GM19099 (cell line): ENCODE data around the gene MEGF10.

Source experiments
- POLR2A ChIP-seq: IDR thresholded peaks from 3 replicates; pipeline ENCODE4 v1.6.1; 2011; ENCODE audit warnings: low read depth; ENCODE audit not compliant: insufficient read length; ENCODE audit errors: extremely low read depth

Gene MEGF10

DNA sequence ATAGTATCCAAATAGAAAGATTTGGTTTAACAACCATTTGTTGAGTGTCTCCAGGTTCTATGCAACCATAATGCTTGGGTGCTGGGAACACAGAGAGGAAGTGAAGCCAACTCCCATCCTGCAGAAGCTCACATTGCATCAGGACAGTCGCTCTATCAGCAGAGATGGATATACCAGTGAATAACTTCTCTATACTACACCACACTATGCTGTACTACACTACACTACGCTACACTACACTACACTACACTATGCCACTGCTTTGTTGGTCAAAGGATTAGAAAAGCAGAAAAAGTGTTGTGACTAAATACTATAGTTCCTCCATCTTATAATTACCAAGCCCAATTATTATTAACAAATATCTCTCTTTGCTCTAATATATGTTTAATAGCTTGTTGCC, 137.7 kb downstream of the MEGF10 start:
- no peak for TF ChIP-seq POLR2A

DNA sequence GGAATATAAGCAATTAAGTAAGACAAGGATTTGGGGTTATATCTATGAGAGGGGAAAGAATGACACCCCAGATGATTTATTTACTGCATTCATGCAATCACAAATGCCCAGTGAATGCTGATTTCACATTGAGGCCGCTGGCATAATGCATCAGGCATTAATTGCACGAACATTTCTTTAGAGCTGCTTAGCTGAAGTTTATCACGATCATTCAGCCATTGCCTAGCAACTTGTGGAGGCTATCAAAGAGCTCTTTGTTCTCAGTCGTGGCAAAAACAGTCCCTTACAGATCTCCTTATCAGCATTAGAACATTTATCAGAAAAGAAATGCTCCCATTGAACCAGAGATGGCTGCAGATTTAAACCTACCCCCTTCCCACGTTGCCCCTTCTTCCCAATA, 138.2 kb downstream of the MEGF10 start:
- no peak for TF ChIP-seq POLR2A

DNA sequence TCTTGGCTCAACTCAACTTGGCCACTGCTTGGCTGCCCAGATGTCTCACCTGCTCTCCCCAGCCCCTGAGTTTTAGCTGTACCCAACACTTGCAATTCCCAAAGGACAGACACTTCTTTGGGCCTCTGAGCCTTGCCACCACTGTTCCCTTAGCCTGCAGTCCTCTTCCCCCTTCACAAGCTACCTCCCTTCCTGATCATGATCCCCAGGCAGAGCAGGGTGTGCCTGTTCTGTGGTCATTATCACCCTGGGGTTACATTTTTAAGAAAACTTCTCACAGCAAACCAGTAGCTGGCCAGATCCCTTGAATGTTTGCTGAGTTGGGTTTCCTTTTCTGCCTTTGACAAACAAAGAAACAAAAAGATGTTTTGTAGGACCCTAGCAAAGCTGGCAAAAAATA, 139.3 kb downstream of the MEGF10 start:
- no peak for TF ChIP-seq POLR2A

DNA sequence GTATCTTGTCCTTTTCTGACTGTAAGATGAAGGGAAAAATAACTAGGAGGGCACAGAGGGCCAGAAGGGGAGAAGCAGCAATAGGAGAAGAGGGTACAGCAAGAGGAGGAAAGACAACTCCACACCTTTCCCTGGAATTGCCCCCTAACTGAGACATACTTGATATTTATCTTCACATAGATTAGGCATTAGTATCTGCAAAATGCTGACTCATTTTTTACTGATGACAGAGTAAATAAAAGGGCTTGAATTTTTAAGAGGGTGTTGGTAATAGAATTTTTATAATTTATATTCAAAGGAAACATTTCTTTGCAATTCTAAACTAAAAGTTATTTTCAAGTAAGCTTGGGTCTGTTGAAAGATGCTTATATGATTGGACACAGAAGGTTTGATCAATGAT, 140.0 kb downstream of the MEGF10 start:
- no peak for TF ChIP-seq POLR2A

DNA sequence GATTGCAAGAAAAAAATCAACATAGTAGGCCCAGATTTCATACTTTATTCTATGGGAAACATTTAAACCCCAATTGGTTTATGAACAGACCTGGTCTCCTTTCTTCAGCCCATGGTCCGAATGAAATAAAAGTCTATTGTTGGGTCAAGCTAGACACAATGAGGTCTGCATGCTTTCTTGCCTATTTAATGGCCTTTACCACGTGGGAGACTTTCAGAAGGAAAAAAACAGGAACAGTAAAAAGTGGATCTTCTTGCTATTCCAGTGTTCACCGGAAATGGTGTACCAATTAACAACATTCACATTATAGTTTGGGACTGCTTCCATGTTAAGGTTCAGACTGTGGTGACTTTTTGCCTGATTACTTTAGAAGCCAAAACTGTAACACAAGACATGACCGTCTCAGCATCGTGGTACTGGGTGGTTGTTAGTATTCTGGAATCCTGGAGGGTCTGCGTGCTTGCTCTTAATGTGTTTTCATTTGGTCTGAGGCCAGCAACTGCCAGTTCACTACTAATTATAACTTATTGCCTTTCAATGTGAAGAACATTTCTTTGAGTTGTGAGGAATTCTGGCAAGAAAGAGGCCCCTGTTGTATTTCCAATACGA, 141.5 kb downstream of the MEGF10 start:
- TF ChIP-seq POLR2A = no peak

DNA sequence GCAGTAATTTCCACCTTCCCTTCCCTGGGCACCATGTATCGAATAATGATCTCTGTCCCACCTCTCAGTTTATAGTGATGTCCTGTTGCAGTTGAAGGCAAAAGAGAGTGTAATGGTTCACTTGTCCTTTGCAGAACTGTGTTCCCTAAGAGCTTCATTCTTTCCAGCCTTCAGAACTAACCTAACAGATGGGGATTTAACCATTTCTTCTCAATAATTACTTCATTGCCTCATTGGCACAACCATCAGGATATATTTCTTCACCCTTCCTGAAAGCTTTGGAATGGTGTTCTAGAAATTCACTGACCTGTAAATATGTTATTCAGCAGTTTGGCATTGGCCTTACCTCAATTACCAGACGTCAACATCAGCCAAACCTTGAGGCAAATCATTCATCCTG, 142.9 kb downstream of the MEGF10 start:
- TF ChIP-seq POLR2A = no peak

DNA sequence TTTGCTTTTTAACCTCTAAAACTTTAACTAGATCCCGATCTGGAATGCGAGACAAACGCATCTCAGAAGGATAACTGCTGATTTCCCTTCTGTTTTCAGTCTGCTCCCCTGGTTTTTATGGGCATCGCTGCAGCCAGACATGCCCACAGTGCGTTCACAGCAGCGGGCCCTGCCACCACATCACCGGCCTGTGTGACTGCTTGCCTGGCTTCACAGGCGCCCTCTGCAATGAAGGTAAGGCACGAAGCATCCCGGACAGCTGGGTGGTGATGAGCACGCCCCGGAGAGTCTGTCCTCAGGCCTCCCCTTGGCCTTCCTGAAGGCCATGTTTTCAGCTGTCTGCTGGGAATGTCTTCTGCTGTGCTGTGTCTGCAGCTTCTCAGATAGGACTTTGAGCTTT, 144.0 kb downstream of the MEGF10 start:
- TF ChIP-seq POLR2A = no peak

DNA sequence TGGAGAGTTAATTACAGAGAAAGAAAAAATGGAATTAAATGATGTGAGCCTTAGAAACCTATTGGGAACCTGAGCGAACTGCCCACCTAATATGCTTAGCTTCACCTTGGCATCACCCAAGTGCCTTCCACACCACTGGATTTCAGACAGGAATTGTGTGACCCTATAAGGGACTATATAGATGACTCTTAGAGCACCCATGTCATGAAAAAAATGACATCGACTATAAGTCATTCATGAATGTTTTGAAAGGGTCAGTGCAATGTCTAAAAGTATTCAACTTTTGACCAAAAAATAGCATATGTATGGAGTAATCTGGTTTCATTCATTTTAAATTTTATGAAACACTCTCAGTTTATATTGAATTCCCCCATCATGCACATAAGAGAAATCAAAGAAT, 145.2 kb downstream of the MEGF10 start:
- TF ChIP-seq POLR2A = no peak

DNA sequence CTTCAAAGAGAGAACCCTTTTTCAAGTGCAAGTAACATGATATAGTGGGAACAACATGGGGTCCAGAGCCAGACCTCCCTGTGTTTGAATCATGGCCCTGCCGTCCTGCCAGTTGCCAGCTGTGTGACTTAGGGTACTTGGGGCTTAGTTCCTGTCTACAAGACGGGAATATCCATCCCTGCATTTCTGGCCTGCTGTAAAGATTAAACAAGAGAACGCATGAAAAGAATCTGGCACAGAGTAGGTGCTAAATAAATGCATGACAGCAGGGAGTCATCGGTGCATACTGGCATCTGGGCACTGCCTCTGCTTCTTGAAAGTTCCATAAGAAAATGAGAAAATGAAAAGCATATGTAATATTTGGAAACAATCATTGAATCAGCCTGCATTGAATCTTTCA, 149.0 kb downstream of the MEGF10 start:
- no peak for TF ChIP-seq POLR2A

DNA sequence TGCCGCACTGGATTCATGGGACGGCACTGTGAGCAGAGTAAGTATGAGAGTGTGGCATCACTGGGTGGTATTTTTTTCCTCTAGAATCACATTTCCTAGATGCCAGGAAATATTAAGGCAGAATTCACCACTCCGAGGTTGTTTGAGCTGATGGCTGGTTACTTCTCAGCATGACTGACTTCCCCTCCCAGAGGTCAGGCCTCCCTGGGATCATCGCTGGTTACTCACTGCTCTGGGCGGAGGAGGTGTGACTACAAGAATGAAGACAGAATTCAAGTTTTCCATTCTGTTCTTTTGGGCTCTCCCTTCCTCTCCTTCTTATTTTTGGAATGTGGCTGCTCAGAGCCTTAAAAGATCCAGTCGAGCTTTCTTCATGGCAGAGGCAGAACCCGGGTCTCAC, 150.2 kb downstream of the MEGF10 start:
- no peak for TF ChIP-seq POLR2A

DNA sequence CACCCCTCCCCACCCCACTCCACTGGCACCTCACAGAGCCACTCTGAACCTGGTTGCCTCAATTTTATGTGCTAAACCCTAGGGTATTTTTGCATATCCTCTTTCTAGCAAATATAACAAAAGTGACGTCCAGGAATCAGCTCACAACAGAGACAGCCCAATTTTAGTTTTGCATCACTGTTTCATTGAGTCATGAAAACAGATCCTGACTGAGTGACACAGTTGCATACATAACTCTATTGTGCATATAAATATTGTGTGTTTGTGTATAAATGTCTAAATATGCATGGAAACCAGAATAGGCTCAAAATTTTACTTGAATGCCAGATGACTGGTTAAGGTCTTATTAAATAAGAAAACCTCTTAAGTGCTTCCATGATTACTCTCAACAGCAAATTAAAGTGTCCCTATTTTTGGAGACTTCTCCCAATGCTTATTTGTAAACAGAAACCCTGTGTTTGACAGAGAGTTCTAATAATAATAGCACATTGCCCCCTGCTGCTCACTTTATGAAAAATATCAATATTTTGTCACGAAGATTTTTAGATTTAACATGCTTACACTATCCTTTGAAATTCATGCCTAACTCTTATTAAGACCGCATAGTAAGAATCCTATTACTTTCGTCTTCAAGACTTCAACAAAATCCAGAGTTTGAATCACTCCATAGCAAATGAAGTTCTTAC, 151.3 kb downstream of the MEGF10 start:
- TF ChIP-seq POLR2A = no peak

DNA sequence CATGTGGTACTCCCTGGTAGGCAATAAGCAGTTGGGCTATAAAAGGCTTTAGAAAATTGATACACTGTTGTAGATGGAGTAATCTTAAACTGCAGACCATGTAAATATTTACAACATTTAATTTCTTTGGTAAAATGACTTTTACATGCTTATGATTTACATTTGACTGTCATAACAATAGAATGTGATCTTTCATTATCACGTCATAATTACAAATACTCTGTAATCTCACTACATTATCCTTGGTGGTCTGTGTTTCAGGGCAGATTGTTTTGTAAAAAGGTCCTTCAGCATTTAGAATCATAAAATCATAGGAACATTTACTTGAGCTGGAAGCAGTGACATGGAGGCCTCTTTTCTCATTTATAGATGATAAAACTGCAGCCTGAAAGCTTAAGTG, 153.6 kb downstream of the MEGF10 start:
- TF ChIP-seq POLR2A = no peak

DNA sequence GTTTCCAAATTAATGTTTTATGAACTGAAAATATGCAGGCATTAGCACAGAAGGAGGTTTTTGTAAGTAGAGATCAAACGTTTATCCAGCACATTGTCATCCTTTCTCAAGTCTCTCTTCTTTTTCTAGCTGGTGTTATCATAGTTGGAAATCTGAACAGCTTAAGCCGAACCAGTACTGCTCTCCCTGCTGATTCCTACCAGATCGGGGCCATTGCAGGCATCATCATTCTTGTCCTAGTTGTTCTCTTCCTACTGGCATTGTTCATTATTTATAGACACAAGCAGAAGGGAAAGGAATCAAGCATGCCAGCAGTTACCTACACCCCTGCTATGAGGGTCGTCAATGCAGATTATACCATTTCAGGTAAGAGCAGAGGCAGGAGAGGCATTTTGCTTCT, 154.7 kb downstream of the MEGF10 start:
- no peak for TF ChIP-seq POLR2A

DNA sequence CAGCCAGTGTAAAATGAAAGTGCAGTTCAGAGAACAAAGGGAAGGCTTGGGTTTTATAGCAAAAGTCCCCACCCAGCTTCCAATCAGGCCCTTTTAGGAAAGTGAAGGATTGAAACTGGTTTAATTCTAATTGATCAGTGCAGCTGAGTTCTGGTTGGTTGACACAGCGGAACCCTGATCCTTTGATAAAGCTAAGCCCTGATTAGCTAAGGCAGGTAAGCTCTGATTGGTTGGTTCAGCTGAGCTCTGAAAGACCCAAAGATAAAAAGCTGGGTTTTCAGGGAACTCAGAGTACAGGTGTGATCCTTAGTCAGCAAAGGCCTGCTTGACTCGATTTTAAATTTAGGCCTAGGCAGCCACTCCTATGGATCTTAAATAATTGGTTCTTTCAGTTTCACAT, 156.0 kb downstream of the MEGF10 start:
- no peak for TF ChIP-seq POLR2A

DNA sequence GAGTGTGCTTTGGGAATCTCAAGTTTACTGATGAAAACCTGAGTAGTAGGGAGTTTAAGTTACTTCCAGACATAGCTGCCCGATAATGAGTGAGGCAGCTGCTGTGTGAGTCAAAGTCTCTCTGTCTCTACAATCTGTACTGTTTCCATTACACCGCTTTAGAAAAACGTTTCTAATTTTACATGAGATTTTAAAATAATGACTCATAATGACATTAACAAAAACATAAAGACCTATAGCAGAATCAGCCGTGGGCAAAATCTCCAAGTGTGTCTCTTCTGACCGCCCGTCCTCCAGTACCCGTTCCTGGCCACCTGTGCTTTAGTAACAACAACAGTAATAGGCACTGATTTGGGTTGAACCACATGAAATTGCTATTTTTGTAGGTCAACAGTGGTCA, 157.2 kb downstream of the MEGF10 start:
- no peak for TF ChIP-seq POLR2A

DNA sequence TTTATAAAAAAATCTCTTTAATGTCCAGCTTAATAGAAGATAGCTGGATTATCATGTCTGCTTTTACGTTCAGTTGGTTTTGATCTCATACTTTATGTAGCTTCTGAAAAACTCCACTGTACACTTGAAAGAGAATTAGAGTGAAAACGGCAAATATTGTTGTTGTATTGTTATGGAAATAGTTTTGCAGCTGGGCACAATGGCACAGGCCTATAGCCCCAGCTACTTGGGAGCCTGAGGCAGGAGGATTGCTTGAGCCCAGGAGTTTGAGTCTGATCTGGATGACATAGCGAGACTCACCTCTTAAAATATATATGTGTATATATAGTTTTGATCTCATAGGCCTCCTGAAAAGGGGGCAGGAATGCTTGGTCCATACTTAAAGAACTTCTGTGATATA, 159.4 kb downstream of the MEGF10 start:
- no peak for TF ChIP-seq POLR2A

DNA sequence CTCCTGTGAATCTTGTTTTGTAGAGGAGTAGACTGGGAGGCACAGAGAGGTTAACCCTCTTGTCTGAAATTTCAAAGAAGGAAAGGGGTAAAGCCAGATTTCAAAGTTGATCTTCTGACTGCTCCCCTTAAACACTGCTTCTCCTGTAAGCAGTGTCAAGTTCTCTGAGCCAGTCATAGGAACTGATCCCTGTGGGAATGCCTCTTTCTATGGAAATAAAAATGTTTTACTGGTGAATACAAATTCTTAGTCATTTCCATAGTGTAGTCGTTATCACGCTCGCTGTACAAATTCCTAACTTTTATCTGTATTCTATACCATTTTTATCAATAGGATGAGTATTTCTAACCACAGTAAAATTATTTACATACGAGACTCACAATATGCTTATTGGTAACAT, 160.5 kb downstream of the MEGF10 start:
- TF ChIP-seq POLR2A = no peak

DNA sequence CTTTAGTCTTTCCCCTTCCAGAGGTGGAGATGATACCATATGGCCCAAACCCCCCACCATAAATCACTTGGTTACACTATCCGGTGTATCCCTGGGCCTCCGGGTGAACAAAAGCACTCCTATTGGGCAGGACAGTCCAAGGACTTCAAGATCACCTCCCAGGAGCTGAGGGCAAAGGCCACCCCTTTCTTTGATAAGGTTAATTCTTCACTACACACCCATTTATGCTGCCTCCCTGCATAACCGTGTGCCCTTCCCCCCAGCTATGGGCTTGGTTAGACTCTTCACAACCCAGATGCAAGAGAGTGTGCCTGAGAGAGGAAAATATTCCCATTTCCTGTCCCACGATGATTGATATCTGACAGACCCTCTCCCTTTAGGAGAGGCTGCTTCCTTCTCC, 162.0 kb downstream of the MEGF10 start:
- TF ChIP-seq POLR2A = no peak

DNA sequence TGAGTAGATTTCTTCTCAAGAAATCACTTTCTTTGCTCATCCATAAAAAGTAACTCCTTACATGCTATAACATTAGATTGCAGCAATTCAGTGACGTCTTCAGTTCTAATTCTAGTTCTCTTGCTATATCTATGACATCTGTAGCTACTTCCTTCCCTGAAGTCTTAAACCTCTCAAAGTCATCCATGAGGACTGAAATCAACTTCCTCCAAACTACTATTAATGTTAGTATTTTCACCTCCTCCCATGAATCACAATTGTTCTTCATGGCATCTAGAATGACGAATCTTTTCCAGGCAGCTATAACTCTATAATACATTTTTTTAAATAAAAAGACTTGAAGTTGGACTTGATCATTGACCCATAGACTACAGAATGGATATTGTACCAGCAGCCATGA, 180.6 kb downstream of the MEGF10 start:
- TF ChIP-seq POLR2A = no peak
